GM23248 (cell line): ENCODE results near the gene ADK. TPM values are rescaled to one million over a fixed set of nuclear protein-coding genes. Genes with fewer than 3 reads are reported as not detected.

Source experiments
- DNase-seq: peaks from one replicate; pipeline ENCODE4 v3.0.0-alpha.2; 2015
- H2AFZ ChIP-seq: fragments of 200-600 bp; sonication (generic); 2 replicates; pipeline ENCODE4 v1.6.1; 2016; ENCODE audit warnings: antibody characterized with exemption
- H3F3A ChIP-seq: fragments of 200-600 bp; sonication (generic); 2 replicates; pipeline ENCODE4 v1.6.1; 2016; ENCODE audit warnings: mild to moderate bottlenecking, antibody characterized with exemption, mixed run types; ENCODE audit not compliant: insufficient read depth
- H3K27ac ChIP-seq: fragments of 200-600 bp; sonication (generic); 2 replicates; pipeline ENCODE4 v1.5.1; 2016; ENCODE audit warnings: mild to moderate bottlenecking
- H3K27me3 ChIP-seq: fragments of 200-600 bp; sonication (generic); replicated peaks from 2 replicates; pipeline ENCODE4 v1.6.1; 2016; ENCODE audit warnings: mild to moderate bottlenecking; ENCODE audit not compliant: insufficient read depth
- H3K36me3 ChIP-seq: fragments of 200-600 bp; sonication (generic); 2 replicates; pipeline ENCODE4 v1.6.1; 2016; ENCODE audit warnings: low read depth, mild to moderate bottlenecking
- H3K4me1 ChIP-seq: fragments of 200-600 bp; sonication (generic); 2 replicates; pipeline ENCODE4 v1.6.1; 2016; ENCODE audit warnings: mild to moderate bottlenecking; ENCODE audit not compliant: insufficient read depth
- H3K4me2 ChIP-seq: fragments of 200-600 bp; sonication (generic); one replicate; pipeline ENCODE4 v1.6.1; 2016; ENCODE audit warnings: mild to moderate bottlenecking; ENCODE audit not compliant: unreplicated experiment
- H3K4me3 ChIP-seq: fragments of 200-600 bp; sonication (generic); 2 replicates; pipeline ENCODE4 v1.5.1; 2016; ENCODE audit warnings: mild to moderate bottlenecking
- H3K79me2 ChIP-seq: fragments of 200-600 bp; sonication (generic); 2 replicates; pipeline ENCODE4 v1.6.1; 2016; ENCODE audit warnings: mild to moderate bottlenecking; ENCODE audit not compliant: insufficient read depth
- H3K9ac ChIP-seq: fragments of 200-600 bp; sonication (generic); 2 replicates; pipeline ENCODE4 v1.6.1; 2016; ENCODE audit warnings: mild to moderate bottlenecking
- H3K9me2 ChIP-seq: fragments of 200-600 bp; sonication (generic); 2 replicates; pipeline ENCODE4 v1.6.1; 2016; ENCODE audit warnings: mixed run types, mild to moderate bottlenecking, moderate library complexity; ENCODE audit not compliant: insufficient read depth
- H3K9me3 ChIP-seq: fragments of 200-600 bp; sonication (generic); one replicate; pipeline ENCODE4 v1.6.1; 2017; ENCODE audit warnings: low read depth
- H4K20me1 ChIP-seq: fragments of 200-600 bp; sonication (generic); 2 replicates; pipeline ENCODE4 v1.6.0; 2016; ENCODE audit not compliant: insufficient read depth
- EZH2 ChIP-seq: fragments of 200-600 bp; sonication (generic); IDR thresholded peaks from 2 replicates; pipeline ENCODE4 v1.6.1; 2018; ENCODE audit warnings: antibody characterized with exemption, mild to moderate bottlenecking; ENCODE audit not compliant: insufficient read depth, poor library complexity, severe bottlenecking
- EZH2phosphoT487 ChIP-seq: fragments of 200-600 bp; sonication (generic); IDR thresholded peaks from 2 replicates; pipeline ENCODE4 v1.6.1; 2018; ENCODE audit warnings: antibody characterized with exemption, moderate library complexity, mild to moderate bottlenecking, low read depth; ENCODE audit not compliant: insufficient read depth
- WGBS, 2 experiments: methylation state at CpG; one replicate each; pipeline ENCODE4 v1.1.6; 2015 to 2017; ENCODE audit warnings: low lambda C conversion rate in 2 of 2, low coverage in 1 of 2; ENCODE audit errors: missing lambda C conversion rate in 2 of 2; 5-methylcytosine and 5-hydroxymethylcytosine counted together
- in situ Hi-C: fragments of 300-500 bp; cut with MboI; formaldehyde crosslinking; loops from 2 replicates; pipeline ENCODE4 v1.15.0; 2020
- polyA plus RNA-seq: library from polyadenylated mRNA; unstranded; fragments of >200 nt; fragmentation: Nextera tagmentation; extraction: Ambion mirVana; gene quantifications from 2 replicates; pipeline ENCODE4 v1.2.1, GENCODE V29; 2016
- total RNA-seq: library from RNA; depleted of rRNA; stranded (reverse); fragments of >200 nt; shearing (Covaris generic); gene quantifications from 2 replicates; pipeline ENCODE4 v1.2.3, GENCODE V29; 2014

Gene ADK
- total and polyA plus RNA-seq, 2 experiments from 2014 or later = 43.7 to 75.1 TPM

DNA sequence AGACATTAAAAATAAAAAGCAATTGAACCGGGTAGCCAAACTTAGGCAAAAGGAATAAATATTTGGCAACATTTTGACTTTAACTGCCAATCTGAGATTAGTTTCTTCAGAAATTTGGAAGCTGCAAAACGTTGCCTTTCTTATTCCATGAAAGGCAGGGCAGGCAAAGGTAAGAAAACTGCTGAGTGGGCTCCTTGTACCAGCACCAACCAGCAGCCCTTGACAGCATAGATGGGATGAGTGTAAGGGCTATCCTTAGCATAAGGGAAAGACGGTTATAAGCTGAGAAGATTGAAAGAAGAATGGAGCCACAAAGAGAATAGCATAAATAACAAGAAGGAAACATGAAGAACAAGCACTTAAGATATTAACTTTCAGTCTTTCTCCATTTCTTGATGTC is 29.0 kb upstream of the ADK start:
- Histone ChIP-seq H3K9me2 (no peaks in the 10 kb centered on the region), H2AFZ (no peak overlapping the region), H3K79me2 (0 out of 2 replicates have a peak, but pooled peaks cover 8% of the 10 kb centered on the region), H3K4me2 (no peak overlapping the region), H3K36me3 (peaks cover 79% of the 10 kb centered on the region), H3K9me3 (no peaks in the 10 kb centered on the region), H3K9ac (no peak overlapping the region), H3K27ac (no peak overlapping the region), H3K4me3 (no peak overlapping the region), H4K20me1 (no peaks in the 10 kb centered on the region), H3F3A (peaks cover 93% of the 10 kb centered on the region), H3K4me1 (peaks cover 13% of the 10 kb centered on the region), H3K27me3 (no peaks in the 10 kb centered on the region)
- in situ Hi-C loops = no loop called here
- TF ChIP-seq EZH2phosphoT487 = no peak
- no peak for TF ChIP-seq EZH2
- DNase-seq = no peak
- 24 to 28% methylated on average over 3 of the region's 3 CpGs for WGBS, 2 experiments

DNA sequence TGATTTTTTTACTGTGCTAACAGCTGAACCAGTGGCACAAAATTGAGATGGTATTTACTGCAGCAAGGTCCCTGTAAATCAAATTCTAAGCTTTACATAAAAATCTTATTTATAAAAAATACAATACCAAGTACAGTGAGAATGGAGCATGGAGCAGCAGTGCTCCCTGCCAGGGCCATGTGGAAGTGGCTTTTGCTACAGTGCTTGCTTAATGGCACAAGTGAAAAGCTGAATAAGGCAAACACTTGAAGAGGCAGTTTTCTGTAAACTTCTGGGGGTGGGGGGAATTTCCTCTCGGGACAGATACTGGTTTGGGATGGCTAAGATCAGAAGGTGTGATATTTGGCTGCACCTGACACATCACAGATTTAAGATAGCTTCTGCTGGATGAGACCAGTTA is 27.9 kb upstream of the ADK start:
- H3F3A ChIP-seq = peaks cover 83% of the 10 kb centered on the region
- TF ChIP-seq EZH2 (no peak), EZH2phosphoT487 (no peak)
- H3K9me2 ChIP-seq = no peaks in the 10 kb centered on the region
- H3K79me2 ChIP-seq = 0 out of 2 replicates have a peak, but pooled peaks cover 8% of the 10 kb centered on the region
- peaks cover 75% of the 10 kb centered on the region for H3K36me3 ChIP-seq
- no peak overlapping the region for H3K9ac ChIP-seq
- H3K4me3 ChIP-seq = no peak overlapping the region
- 0% methylated on average over 1 of the region's 1 CpG for WGBS, 2 experiments
- H3K4me1 ChIP-seq = peaks cover 13% of the 10 kb centered on the region
- no peaks in the 10 kb centered on the region for H3K27me3 ChIP-seq
- H4K20me1 ChIP-seq = no peaks in the 10 kb centered on the region
- in situ Hi-C loops = no loop called here
- DNase-seq = no peak
- no peaks in the 10 kb centered on the region for H3K9me3 ChIP-seq
- H2AFZ ChIP-seq = no peak overlapping the region
- no peak overlapping the region for H3K27ac ChIP-seq
- H3K4me2 ChIP-seq = no peak overlapping the region

DNA sequence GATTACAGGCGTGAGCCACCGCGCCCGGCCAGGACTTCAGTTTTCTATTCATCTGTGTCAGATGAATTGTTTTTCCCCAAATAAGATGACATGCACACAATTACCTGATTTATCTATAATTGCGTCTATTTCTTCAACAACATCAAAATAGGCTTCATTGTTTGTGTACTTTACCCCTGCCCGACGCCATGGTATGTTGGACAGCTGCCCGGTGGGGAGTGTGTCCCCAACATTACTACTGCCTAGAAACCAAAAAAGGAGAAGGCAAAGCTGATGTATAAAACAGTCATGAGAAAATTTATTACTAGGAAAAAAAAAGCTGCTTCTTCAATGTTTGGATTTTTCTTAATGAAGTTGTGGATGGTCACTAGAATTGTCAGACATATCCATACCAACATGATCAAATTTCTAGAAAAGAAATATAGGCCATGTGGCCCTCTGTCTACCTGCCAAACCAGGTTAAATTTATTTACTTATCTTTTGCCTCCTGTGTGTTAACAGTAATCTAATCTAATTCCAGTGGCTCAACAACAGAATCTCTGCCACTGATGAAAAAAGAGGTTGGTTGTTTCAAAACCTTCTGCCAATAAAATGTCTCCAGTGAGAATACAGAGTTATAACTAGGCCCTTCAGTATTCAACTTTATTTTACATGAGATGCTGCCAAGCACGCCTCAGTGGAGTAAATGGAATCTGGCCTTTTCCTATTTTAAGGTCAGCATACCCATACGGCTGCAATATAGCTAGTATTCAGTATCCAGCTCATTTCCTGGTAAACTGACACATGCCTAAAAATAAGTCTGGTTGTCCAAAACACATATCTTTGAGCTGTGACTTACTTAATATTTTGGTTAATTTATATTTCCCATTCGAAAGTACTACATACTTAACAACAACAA is 16.8 kb upstream of the ADK start:
- H2AFZ ChIP-seq = no peak overlapping the region
- WGBS, 2 experiments = 95% methylated on average over 11 of the region's 11 CpGs
- no peak overlapping the region for H3K27ac ChIP-seq
- no peaks in the 10 kb centered on the region for H3K9me2 ChIP-seq
- H3F3A ChIP-seq = peaks cover 6% of the 10 kb centered on the region; the same call in 1 of the 2 replicates
- H4K20me1 ChIP-seq = no peaks in the 10 kb centered on the region
- H3K4me3 ChIP-seq = no peak overlapping the region
- no peak for DNase-seq
- H3K9me3 ChIP-seq = no peaks in the 10 kb centered on the region
- H3K4me1 ChIP-seq = no peaks in the 10 kb centered on the region
- no peaks in the 10 kb centered on the region for H3K27me3 ChIP-seq
- TF ChIP-seq EZH2phosphoT487 = no peak
- H3K79me2 ChIP-seq = peaks cover 17% of the 10 kb centered on the region
- peaks cover 55% of the 10 kb centered on the region for H3K36me3 ChIP-seq
- H3K9ac ChIP-seq = no peak overlapping the region
- in situ Hi-C loops = no loop called here
- H3K4me2 ChIP-seq = no peak overlapping the region

DNA sequence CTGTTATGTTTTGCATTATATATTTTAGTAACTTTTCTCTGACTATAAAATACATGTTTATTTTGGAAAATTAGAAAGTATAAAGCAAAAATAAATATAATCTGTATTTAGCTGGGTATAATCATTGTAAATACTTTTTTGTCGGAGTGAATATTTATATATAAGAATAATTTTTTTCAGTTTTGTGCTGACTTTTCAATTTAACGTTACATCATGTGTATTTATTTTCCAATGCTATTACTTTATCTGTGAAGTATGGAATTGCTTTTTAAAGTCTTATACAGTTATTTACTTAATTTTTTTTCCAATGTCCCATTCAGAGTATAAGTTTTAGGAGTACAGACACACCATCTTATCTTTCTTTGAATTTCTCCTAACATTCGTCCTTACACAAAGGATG is 15.6 kb upstream of the ADK start:
- Histone ChIP-seq H3K4me2 (no peak overlapping the region), H3K9ac (no peak overlapping the region), H3K27ac (no peak overlapping the region), H3K27me3 (no peaks in the 10 kb centered on the region), H3K79me2 (peaks cover 30% of the 10 kb centered on the region), H4K20me1 (no peaks in the 10 kb centered on the region), H3F3A (no peaks in the 10 kb centered on the region), H3K9me2 (no peaks in the 10 kb centered on the region), H2AFZ (no peak overlapping the region), H3K4me1 (no peaks in the 10 kb centered on the region), H3K9me3 (no peaks in the 10 kb centered on the region), H3K4me3 (no peak overlapping the region), H3K36me3 (peaks cover 56% of the 10 kb centered on the region)
- WGBS, 2 experiments = 88 to 91% methylated on average over 3 of the region's 3 CpGs
- DNase-seq = no peak
- in situ Hi-C loops = no loop called here
- TF ChIP-seq EZH2phosphoT487 (no peak), EZH2 (no peak)
